Renal cortical epithelial cell (primary cell): ENCODE results near the gene SPSB3. TPM values are rescaled to one million over a fixed set of nuclear protein-coding genes. Genes with fewer than 3 reads are reported as not detected.

Source experiments
- DNase-seq: peaks from one replicate; pipeline ENCODE4 v3.0.0-alpha.2; 2011; ENCODE audit warnings: low read depth
- total RNA-seq: library from RNA; depleted of rRNA; stranded (reverse); fragments of >200 nt; gene quantifications from 2 replicates; pipeline ENCODE4 v1.2.3, GENCODE V29; 2014

Gene SPSB3
- total RNA-seq, 1 donor from 2014 or later, result 53.2 TPM

DNA sequence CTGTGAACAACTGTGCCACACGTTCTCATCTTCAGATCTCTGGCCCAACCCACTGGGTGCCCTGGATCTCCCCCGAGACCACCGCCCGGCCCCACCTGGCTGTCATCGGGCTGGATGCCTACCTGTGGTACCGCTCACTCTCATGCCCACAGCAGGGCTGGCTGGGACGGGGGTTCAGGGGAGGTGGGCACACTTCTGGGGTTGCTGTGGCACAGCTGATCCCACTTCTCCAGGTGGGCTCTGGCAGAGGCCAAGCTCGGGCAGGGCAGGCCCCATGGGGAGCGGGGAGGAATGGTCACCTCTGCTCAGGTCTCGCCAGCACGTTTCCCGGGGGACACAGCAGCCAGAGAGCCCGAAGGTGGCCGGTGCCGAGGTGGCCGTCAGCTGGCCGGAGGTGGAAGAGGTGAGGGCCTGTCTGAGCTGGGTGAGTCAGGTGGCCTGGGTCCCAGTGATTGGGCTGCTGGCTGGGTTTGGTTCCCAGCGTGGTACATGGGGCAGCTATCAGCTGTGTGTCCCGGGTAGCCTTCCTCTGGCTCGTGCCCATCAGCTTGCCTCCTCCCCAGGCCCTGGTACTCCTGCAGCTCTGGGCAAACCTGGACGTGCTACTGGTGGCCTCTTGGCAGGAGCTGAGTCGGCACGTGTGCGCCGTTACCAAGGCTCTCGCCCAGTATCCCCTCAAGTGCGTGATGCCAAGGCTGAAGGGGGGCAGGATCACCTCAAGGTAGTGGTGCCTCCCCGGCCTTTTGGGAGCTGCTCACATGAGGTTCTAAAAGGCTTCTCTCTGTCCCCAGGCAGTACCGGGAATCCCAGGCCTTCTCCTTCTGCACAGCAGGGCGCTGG, 7.1 kb downstream of the SPSB3 start:
- DNase-seq, result no peak

DNA sequence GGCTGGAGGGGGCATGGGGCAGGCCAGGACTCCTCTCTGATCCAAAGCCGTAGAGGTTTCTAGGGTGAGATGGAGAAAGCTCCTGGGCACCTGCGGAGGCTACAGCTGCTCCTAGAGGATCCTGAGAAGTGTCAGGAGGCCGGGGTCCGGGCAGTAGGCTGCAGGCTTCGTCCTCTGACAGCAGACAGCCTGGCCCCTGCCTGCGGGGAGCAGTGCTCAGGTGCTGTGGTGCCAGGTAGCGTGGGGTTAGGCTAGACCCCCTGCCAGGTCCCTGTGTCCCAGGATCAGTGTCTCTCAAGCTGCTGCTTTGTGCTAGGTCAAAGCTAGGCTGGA, 8.0 kb downstream of the SPSB3 start:
- no peak for DNase-seq

DNA sequence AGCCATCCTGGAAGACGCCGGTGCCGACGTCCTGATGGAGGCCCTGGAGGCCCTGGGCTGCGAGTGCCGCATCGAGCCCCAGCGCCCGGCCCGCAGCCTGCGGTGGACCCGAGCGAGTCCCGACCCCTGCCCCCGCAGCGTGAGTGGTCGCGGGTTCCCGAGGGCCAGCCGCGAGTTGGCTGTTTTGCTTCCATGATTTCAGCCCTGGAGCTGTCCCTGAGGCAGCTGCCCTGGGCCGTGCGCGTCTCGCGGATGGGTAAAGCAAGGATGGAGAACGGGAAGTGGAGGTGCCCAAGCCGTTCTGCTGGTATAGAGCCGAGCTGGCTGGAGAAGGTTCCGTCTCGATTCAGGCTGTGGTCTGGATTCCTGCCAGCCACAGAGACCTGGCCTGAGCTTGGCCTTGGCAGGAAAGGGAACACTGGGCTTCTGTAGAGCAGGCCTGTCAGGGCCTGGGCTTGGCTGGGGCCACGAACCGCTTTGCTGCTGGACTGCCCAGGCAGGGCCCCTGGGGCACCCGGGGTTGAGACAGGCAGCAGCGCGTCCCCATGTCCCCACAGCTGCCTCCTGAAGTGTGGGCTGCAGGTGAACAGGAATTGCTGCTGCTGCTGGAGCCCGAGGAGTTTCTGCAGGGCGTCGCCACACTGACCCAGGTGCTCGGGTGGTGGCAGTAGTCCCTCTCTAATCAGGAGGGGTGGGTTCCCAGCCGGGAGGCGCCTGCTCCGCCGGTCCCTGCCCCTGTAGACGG, 8.5 kb downstream of the SPSB3 start:
- no peak for DNase-seq

DNA sequence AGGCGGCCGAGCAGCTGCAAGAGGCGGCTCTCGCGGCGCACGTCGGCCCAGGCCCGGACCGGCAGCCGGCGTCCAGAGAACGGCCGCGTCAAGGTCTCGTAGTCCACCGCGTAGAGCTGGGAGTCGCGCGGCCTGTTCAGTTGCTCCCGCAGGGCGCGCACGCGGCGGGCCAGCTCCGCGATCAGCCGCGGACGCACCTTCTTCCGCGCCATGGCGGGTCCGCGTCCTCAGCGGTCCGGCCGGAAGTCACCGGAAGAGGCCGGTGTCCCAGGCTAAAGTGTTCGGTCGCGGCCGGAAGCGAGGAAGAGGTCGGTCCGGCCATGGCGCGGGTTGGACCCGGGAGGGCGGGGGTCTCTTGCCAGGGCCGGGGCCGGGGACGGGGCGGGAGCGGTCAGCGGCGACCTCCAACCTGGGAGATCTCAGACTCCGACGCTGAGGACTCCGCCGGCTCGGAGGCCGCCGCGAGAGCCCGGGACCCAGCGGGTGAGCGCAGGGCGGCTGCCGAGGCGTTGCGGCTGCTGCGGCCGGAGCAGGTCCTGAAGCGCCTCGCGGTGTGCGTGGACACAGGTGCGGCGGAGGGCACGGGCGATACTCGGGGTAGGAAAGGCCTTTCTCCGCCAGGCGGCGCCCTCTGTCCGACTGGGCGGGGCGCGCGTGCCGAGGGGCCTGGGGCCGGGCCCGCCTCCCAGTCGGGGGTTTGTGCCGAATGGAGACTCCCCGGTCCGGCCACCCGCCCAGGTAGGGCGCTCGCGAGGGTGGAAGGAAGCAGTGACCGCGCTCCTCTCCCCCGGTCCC, 9.3 kb downstream of the SPSB3 start, which contains the start of gene MRPS34:
Gene MRPS34 (minus strand): TSS at position 227 of the 795 bp plus-strand sequence. CDS start 15 bp downstream, at position 212.
- peak; percentile 44 for DNase-seq

DNA sequence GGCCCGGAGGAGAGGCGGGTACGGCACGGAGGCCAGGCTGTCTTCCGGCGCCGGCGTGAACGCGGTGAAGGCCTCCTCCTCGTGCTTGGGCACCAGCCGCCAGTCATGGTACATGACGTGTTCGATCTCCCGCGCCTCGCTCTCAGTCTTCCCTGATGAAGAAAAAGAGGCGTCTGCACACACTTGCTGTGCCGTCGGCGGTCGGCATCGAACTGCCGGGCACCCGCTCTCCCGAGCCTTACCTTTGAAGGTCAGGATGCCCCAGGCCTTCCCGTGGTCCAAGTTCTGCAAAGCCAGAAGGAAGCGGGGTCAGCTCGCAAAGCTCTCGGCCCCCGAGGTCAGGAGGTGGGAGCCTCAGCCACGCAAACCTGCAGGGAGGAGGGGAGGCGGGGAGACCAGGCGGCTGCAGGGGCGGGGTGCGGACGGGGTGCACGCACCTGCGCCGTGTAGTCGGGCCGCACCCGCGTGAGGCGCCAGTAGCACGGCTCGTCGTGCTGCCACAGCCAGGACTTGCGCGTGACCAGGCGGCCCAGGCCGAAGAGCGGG, 9.9 kb downstream of the SPSB3 start, which contains the start of gene EME2:
Gene EME2 (plus strand): TSS at position 449 of the 546 bp plus-strand sequence. CDS start 418 bp downstream, outside the sequence.
- DNase-seq, result no peak

DNA sequence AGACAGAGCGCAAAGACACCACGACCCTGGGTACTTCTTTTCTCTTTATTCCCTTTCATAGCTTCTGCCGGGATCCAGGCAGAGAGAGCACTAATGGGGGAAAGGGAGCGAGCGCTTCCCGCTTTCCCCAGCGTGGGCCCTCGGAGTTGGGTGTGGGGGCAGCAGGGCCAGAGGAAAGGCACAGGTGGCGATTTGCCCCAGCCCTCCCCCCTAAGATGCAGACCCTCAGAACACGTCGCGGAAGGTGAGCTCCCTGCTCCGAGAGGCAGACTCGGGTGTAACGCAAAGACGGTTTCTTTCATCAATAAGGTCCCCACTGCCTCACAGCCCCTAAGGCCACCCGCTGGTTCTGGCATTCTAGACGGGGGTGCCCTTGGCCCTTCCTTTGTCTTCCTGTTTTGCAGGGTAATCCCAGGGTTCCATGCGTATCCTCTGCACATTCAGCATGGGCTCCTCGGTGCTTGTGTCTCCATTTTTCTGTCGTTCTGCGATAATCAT, 10.5 kb downstream of the SPSB3 start:
- DNase-seq, result no peak

DNA sequence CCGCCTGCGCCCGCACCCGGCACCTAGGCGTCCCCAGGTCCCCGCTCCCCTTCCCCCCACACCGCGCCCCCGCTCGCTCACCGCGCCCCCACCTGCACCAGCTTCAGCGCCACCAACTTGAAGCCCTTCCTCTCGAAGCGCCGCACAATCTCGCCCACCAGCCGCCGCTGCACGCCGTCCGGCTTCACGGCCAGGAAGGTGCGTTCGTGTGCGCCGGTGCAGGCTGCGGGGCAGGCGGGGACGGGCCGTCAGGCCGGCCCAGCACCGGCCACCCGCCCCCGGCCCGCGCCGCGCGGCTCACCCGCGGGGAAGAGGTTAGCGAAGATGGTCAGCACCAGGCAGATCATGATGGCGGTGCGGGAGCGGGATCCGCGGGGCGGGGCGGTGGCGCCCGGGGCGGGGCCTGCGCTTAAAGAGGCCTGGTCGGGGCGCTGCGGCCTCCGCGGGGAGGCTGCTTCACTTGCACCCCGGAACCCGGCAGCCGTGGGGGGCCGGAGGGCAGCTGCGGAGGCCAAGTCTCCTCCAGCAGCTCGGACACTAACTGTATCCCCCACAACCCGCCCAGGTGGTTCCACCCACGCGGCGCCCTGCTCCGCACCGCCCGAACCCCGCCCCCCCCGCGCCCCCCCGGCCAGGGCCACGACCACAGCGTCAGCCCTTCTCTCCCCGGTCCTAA, 11.0 kb downstream of the SPSB3 start, which contains the start of gene NME3:
Gene NME3 (minus strand): TSS at position 356 of the 676 bp plus-strand sequence. CDS start 9 bp downstream, at position 347.
- no peak for DNase-seq

DNA sequence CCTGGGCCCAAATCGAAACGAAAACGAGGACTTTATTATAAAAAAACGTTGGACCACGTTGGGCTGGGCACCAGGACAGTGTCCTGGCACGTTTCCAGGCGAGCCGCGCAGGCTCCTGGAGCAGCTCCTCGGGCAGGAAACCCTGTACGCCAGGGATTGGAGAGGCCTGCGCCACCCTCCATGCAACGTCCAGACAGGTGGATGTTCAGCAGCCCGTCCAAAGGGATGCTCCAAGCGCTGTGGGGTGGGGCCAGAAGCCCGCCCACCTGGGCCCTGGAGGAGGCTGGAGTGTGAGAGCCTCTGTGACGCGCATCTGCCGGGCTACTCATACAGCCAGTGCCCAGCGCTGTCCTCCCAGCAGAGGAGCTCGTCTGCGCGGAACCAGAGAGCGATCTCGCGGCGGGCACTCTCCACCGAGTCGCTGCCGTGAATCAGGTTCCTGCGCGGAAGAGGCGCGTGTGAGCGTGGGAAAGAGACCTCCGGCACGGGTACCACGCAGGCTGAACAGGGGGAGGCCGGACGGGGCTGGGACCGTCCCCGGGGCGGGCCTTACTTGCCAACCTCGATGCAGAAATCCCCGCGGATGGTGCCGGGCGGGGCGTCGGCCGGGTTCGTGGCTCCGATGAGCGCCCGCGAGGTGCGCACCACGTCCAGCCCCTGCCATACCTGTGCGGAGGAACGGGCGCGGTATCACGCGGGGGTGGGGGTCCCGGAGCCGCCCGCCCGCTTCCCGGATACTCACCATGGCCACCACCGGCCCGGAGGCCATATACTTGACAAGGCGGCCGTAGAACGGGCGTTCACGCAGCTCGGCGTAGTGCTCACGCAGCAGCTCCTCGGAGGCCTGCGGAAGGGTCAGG, 11.8 kb downstream of the SPSB3 start:
- peak; percentile 23 for DNase-seq

DNA sequence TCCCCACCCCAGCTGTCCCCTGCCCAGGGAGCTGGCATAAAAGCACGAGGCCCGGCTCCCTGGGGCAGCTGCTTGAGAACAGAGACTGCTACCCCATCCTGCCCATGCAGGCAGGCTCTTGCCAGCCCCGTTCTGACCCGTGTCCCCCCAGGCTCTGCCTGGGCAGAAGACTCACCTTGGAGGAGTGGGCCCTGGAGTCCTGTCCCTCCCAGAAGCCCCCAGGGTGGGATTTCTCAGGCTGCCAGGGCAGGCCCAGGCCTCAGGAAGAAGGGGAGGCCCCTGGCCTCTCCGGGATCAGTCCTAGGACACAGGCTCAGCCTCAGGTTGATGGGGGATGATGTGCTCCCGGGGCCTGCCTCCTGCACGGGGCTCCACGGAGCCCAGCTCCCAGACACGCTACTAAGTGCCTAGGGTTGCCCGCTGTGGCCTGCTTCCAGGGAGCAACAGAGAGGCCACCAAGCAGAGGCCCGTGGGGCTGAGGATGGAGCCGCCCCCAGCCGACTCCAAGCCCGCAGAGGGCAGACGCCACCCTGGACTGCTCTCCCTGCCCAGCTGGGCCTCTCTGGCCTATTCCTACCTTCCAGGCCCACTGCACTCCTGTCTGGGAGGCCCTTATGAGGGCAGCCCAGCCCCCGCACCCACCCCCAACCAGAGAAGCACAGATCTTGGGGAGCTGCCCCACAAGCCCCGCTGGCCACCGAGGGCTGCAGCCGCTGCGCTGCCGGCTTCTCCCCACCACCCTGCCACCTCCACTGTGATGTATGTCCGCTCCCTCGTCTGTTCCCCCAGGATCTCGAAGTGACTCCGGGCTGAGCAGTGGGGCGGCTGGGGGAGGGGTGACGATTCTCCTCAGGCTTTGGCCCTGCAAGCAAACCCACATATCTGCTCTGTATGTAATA, 12.7 kb downstream of the SPSB3 start:
- DNase-seq, result no peak

DNA sequence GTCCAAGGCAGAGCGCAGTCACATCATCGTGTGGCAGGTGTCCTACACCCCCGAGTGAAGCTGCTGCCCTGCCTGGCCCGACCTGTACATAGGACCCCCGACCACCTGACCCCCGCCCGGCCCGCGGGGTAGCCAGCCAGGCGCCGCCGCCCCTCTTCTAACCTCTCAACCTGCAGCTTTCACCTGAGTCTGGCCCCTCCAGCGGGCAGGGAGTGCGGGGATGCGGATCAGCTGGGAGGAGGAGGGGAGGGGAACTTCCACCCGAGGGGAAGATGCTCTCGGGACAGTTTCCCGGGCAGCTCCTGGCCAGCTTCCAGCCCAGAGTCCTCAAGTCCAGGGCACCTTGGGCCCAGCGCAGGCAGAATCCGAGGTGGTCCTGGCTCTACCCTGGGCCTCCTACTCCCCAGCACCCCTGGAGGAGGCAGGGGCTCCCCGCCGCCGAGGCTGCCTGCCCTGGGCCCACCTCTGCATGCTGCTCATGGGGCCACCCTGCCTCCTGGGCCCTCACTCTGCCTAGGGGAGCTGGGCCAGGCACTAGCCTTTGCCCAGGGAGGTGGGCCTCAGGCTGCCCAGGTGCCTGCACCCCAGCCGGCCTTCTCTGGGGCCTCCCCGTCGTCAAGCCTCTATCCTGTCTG, 13.5 kb downstream of the SPSB3 start:
- DNase-seq, result no peak

DNA sequence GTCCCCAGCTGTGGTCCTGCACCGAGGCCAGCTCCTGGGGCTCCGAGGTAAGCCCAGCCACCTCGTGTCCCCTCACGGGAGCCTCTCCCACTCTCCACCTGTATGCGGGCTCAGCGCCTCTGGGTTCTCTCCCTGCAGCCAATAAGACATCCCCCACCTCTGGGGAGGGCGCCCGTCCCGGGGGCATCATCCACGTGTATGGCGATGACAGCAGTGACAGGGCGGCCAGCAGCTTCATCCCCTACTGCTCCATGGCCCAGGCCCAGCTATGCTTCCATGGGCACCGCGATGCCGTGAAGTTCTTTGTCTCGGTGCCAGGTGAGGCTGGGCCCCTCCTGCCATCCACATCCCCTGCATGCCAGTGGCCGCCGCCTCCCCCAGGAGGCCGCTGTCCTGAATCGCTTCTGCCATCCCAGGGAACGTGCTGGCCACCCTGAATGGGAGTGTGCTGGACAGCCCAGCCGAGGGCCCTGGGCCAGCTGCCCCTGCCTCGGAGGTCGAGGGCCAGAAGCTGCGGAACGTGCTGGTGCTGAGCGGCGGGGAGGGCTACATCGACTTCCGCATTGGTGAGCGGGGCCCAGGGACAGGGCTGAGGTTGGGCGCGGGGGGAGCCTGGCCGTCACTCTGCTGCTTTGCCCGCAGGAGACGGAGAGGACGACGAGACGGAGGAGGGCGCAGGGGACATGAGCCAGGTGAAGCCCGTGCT, 14.2 kb downstream of the SPSB3 start:
- no peak for DNase-seq

DNA sequence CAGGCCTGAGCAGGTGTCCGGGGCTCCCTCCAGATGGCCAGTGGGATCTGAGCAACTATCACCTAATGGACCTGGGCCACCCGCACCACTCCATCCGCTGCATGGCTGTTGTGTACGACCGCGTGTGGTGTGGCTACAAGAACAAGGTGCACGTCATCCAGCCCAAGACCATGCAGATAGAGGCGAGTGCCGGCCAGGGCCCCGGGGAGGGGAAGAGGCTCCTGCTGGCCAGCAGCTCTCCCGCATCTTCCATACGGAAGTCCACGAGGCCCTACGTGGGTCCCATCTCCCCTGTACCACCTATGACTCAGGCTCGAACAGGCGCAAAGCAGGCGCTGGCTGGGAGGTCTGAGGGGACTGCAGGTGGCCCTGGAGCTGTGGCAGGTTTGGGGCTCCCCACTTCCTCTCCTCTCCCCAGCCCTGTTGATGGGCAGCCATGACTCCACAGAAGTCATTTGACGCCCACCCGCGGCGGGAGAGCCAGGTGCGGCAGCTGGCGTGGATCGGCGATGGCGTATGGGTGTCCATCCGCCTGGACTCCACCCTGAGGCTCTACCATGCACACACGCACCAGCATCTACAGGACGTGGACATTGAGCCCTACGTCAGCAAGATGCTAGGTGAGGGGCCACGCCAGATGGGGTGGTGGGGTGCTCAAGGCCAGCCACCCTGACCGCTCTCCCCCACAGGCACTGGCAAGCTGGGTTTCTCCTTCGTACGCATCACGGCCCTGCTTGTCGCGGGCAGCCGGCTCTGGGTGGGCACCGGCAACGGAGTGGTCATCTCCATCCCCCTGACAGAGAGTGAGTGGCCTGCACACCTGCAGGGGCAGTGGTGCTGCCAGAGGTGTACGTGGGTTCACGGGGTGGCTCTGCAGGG, 15.0 kb downstream of the SPSB3 start:
- no peak for DNase-seq

DNA sequence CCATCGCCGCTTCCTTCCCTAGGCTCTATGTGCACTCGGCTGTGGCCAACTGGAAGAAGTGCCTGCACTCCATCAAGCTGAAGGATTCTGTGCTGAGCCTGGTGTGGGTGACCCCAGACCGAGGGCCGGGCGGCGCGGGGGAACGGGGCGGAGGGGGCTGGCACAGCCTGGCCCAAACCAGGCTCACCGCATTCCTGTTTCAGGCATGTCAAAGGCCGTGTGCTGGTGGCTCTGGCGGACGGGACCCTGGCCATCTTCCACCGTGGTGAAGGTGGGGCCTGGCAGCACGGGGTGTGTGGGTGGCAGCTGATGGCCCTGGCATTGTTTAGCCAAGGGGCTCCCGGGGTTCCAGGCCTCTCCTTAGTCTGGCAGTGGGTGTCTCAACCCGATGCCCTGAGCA, 15.7 kb downstream of the SPSB3 start:
- DNase-seq, result no peak

DNA sequence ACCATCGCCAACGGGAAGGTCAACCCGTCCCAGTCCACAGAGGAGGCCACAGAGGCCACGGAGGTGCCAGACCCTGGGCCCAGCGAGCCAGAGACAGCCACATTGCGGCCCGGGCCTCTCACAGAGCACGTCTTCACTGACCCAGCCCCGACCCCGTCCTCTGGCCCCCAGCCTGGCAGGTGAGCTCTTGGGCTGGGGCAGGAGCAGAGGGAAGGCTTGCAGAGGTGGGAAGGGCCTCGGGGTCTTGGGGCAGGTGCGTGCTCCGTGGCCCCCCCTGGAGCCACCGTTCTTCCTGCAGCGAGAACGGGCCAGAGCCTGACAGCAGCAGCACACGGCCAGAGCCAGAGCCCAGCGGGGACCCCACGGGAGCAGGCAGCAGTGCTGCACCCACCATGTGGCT, 16.1 kb downstream of the SPSB3 start:
- DNase-seq, result no peak

DNA sequence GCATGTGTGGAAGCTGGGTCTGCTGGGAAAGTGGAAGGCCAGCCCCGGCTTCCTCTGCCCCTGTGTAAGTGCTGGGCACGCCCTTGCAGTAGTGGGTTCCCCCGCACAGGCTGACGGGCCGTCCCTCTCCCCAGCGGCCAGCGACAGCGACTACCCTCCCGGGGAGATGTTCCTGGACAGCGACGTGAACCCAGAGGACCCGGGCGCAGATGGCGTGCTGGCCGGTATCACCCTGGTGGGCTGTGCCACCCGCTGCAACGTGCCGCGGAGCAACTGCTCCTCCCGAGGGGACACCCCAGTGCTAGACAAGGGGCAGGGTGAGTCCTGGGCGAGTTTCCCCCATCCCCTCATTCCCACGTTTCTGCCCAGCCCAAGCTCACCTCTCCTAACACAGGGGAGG, 16.5 kb downstream of the SPSB3 start:
- DNase-seq, result no peak

DNA sequence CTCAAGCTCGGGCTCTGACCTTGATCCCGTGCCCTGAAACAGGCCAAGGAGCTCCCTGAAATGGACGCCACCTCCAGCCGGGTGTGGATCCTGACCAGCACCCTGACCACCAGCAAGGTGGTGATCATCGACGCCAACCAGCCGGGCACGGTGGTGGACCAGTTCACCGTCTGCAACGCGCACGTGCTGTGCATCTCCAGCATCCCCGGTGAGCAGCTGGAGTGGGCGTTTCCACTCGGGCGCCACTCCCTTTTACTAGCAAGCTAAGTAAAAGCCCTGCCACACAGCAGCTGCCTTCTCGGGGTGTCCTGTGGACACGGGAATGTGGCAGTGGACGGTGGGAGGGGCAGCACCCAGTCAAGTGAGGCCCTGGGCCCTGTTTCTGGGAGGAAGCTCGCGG, 17.4 kb downstream of the SPSB3 start:
- no peak for DNase-seq
